HL-60 (cell line): ENCODE data around the gene DCAF11.
A peak's percentile ranks its signal among the peaks of the same experiment; 100 is the strongest.

Experiments used
- DNase-seq, 2 experiments: peaks; one replicate each; pipeline ENCODE4 v3.0.0-alpha.2; 2010 to 2020; ENCODE audit warnings: low read depth in 1 of 2, low spot score in 1 of 2
- H3K27ac ChIP-seq: fragments of 250-450 bp; sonication (Bioruptor Pico); replicated peaks from 2 replicates; pipeline ENCODE4 v1.5.1; 2020; ENCODE audit warnings: mild to moderate bottlenecking, moderate library complexity
- H3K27me3 ChIP-seq: fragments of 250-450 bp; sonication (Bioruptor Pico); 2 replicates; pipeline ENCODE4 v1.5.1; 2021; ENCODE audit warnings: mild to moderate bottlenecking, moderate library complexity; ENCODE audit not compliant: insufficient read depth, poor library complexity, severe bottlenecking
- H3K4me3 ChIP-seq: replicated peaks from 2 replicates; pipeline ENCODE4 v1.5.1; 2011; ENCODE audit warnings: mild to moderate bottlenecking, control low read depth, low read length; ENCODE audit not compliant: insufficient read depth
- CTCF ChIP-seq: IDR thresholded peaks from one replicate; pipeline ENCODE4 v1.5.1; 2011; ENCODE audit warnings: low read length, control low read depth, inconsistent platforms; ENCODE audit not compliant: insufficient read depth
- GABPA ChIP-seq: IDR thresholded peaks from 2 replicates; pipeline ENCODE4 v1.6.1; 2012; ENCODE audit warnings: low read depth
- POLR2AphosphoS5 ChIP-seq: IDR thresholded peaks from 2 replicates; pipeline ENCODE4 v1.6.1; 2012; ENCODE audit warnings: low read depth
- REST ChIP-seq: IDR thresholded peaks from 2 replicates; pipeline ENCODE4 v1.6.1; 2012; ENCODE audit warnings: low read depth; ENCODE audit not compliant: insufficient replicate concordance
- SPI1 ChIP-seq: IDR thresholded peaks from 2 replicates; pipeline ENCODE4 v1.6.1; 2012; ENCODE audit warnings: low read depth, mild to moderate bottlenecking, borderline replicate concordance

DCAF11 gene

GRCh38 chr14:24116128-24116814, 1.7 kb downstream of the DCAF11 start:
- no peak overlapping the region for H3K27ac ChIP-seq
- TF ChIP-seq CTCF (no peak), GABPA (no peak), SPI1 (no peak), REST (no peak), POLR2AphosphoS5 (no peak)
- H3K4me3 ChIP-seq = peak overlapping the region; percentile 88

GRCh38 chr14:24117179-24117578, 2.6 kb downstream of the DCAF11 start:
- TF ChIP-seq SPI1 (peak; percentile 50; the same call in 1 of the 2 replicates), CTCF (no peak)

More at GRCh38 chr14:24116128-24116814, 1.7 kb downstream of the DCAF11 start:
- DNase-seq = no peak
- no peaks in the 10 kb centered on the region for H3K27me3 ChIP-seq

GRCh38 chr14:24119691-24120090, 5.1 kb downstream of the DCAF11 start:
- no peak for TF ChIP-seq REST
- TF ChIP-seq CTCF = no peak
- TF ChIP-seq SPI1 = no peak
- no peak for TF ChIP-seq POLR2AphosphoS5
- TF ChIP-seq GABPA = no peak
- Histone ChIP-seq H3K4me3 (no peak overlapping the region), H3K27me3 (no peaks in the 10 kb centered on the region), H3K27ac (no peak overlapping the region)
- no peak for DNase-seq

More at GRCh38 chr14:24117179-24117578, 2.6 kb downstream of the DCAF11 start:
- H3K4me3 ChIP-seq = no peak overlapping the region
- H3K27me3 ChIP-seq = no peaks in the 10 kb centered on the region
- DNase-seq = peak in 1 of 2 experiments; percentile 9
- no peak overlapping the region for H3K27ac ChIP-seq

GRCh38 chr14:24121210-24121609, 6.6 kb downstream of the DCAF11 start:
- TF ChIP-seq POLR2AphosphoS5 = no peak
- no peak for TF ChIP-seq REST
- no peak for TF ChIP-seq CTCF
- TF ChIP-seq GABPA = no peak
- Histone ChIP-seq H3K27ac (no peak overlapping the region), H3K4me3 (no peak overlapping the region), H3K27me3 (no peaks in the 10 kb centered on the region)
- no peak for DNase-seq
